Mammary epithelial cell (primary cell): Measurements from ENCODE around the gene POLD3.

ENCODE experiments used
- EZH2 ChIP-seq: IDR thresholded peaks from 2 replicates; pipeline ENCODE4 v1.6.1; 2012; ENCODE audit warnings: low read length, inconsistent platforms, borderline replicate concordance
- TF ChIP-seq, protein P1 (sequence below), 2 donors: IDR thresholded peaks in 1 of 2; conservative IDR thresholded peaks in 1 of 2; 2 replicates each; pipeline ENCODE4 v1.5.1; 2011 to 2012; ENCODE audit warnings: inconsistent platforms in 2 of 2, low read length in 2 of 2, mild to moderate bottlenecking in 2 of 2, control low read depth in 1 of 2, low read depth in 1 of 2; ENCODE audit not compliant: insufficient read depth in 1 of 2; ENCODE audit errors: extremely low read depth in 1 of 2

DNA sequence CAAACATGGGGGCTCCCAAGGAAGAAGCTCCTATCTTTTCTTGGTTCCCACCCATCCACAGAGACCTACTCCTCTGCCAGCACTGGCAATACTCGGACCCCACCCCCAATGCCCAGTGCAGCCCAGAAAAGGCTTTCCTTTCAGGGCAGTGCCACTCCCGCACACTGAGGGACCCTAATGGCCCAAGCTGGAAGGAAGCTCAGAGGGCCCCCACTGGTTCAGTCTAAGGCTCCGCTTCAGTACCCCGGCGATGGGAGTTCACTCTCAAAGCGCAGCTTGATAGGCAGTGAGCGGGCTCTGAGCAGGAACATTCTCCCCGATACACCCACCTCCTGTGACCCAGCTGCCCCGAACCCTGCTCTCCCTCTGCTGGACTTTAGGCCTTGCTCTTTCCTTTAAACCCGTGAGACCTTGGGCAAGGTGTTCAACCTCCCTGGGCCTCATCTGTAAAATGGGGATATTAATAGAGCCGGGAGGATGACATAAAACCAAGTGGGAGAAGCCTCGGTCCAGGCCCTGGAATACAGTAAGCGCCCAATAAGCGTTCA is 90.4 kb downstream of the POLD3 start:
- TF ChIP-seq, protein P1, sequence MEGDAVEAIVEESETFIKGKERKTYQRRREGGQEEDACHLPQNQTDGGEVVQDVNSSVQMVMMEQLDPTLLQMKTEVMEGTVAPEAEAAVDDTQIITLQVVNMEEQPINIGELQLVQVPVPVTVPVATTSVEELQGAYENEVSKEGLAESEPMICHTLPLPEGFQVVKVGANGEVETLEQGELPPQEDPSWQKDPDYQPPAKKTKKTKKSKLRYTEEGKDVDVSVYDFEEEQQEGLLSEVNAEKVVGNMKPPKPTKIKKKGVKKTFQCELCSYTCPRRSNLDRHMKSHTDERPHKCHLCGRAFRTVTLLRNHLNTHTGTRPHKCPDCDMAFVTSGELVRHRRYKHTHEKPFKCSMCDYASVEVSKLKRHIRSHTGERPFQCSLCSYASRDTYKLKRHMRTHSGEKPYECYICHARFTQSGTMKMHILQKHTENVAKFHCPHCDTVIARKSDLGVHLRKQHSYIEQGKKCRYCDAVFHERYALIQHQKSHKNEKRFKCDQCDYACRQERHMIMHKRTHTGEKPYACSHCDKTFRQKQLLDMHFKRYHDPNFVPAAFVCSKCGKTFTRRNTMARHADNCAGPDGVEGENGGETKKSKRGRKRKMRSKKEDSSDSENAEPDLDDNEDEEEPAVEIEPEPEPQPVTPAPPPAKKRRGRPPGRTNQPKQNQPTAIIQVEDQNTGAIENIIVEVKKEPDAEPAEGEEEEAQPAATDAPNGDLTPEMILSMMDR (conservative IDR thresholded peaks at IDR 0.05 in 1 of 2, IDR thresholded peaks at IDR 0.05 in 1 of 2; ENCODE audit: extremely low read depth in 1 of 2, insufficient read depth in 1 of 2, low read depth in 1 of 2, low read length in 2 of 2) = no peak
- no peak for TF ChIP-seq EZH2
